Adipose tissue (tissue), 3 donors: ENCODE measurements around the gene ABHD5. TPM values are rescaled to one million over a fixed set of nuclear protein-coding genes. Genes with fewer than 3 reads are reported as not detected.

Experiments used
- H3K27ac ChIP-seq: one replicate; pipeline ENCODE4 v1.5.1; 2013; ENCODE audit warnings: low read depth, low read length
- whole genome bisulfite sequencing, 3 donors: extraction: QIAGEN DNeasy Blood & Tissue Kit; methylation state at CpG; one replicate each; pipeline ENCODE4 v1.1.7; 2013; 5-methylcytosine and 5-hydroxymethylcytosine counted together
- polyA plus RNA-seq, 3 donors: library from polyadenylated mRNA; stranded (reverse); fragments of 200-250 nt; gene quantifications; one replicate each; pipeline ENCODE4 v1.2.3, GENCODE V29; 2013
- donor health status: healthy with polysubstance abuse.
- donor health status: Bipolar disorder and iron deficiency.
- donor health status: healthy.

Gene ABHD5
- polyA plus RNA-seq, 3 donors: 21.3 to 88.2 (median 44.1) TPM

GRCh38 chr3:43765521-43765971, 74.8 kb downstream of the ABHD5 start:
- WGBS, 3 donors: 57 to 79% (median 63%) methylated on average over 4 of the region's 4 CpGs
- no peak overlapping the region for H3K27ac ChIP-seq

GRCh38 chr3:43766672-43767465, 76.1 kb downstream of the ABHD5 start:
- H3K27ac ChIP-seq: no peak overlapping the region
- 36 to 73% (median 52%) methylated on average over 2 of the region's 2 CpGs for WGBS, 3 donors

GRCh38 chr3:43768381-43768973, 77.7 kb downstream of the ABHD5 start:
- 16 to 51% (median 28%) methylated on average over 5 of the region's 5 CpGs for WGBS, 3 donors
- no peak overlapping the region for H3K27ac ChIP-seq

GRCh38 chr3:43769097-43769884, 78.6 kb downstream of the ABHD5 start:
- WGBS, 3 donors: 4 to 10% (median 8%) methylated on average over 22 of the region's 22 CpGs
- H3K27ac ChIP-seq: no peak overlapping the region

- WGBS, 3 donors: 44 to 57% (median 45%) methylated on average over 7 of the region's 7 CpGs
These were observed 79.2 kb downstream of the ABHD5 start for GRCh38 chr3:43769885-43770425.

GRCh38 chr3:43770426-43771103, 79.8 kb downstream of the ABHD5 start:
- peak overlapping the region; percentile 58 for H3K27ac ChIP-seq
- 33 to 46% (median 41%) methylated on average over 11 of the region's 11 CpGs for WGBS, 3 donors

More at GRCh38 chr3:43769885-43770425, 79.2 kb downstream of the ABHD5 start:
- peak overlapping the region; percentile 58 for H3K27ac ChIP-seq

- WGBS, 3 donors: 69 to 72% (median 70%) methylated on average over 5 of the region's 5 CpGs
- H3K27ac ChIP-seq: no peak overlapping the region
These were observed 80.9 kb downstream of the ABHD5 start for GRCh38 chr3:43771610-43772009.

- 54 to 65% (median 59%) methylated on average over 10 of the region's 10 CpGs for WGBS, 3 donors
These were observed 82.7 kb downstream of the ABHD5 start for GRCh38 chr3:43773273-43774094.

GRCh38 chr3:43774799-43775198, 84.1 kb downstream of the ABHD5 start:
- 65 to 86% (median 85%) methylated on average over 4 of the region's 4 CpGs for WGBS, 3 donors
- H3K27ac ChIP-seq: no peak overlapping the region

More at GRCh38 chr3:43773273-43774094, 82.7 kb downstream of the ABHD5 start:
- no peak overlapping the region for H3K27ac ChIP-seq

GRCh38 chr3:43776101-43776500, 85.4 kb downstream of the ABHD5 start:
- no peak overlapping the region for H3K27ac ChIP-seq
- WGBS, 3 donors: 89 to 93% (median 91%) methylated on average over 3 of the region's 3 CpGs

- H3K27ac ChIP-seq: no peak overlapping the region
- 70 to 76% (median 71%) methylated on average over 3 of the region's 3 CpGs for WGBS, 3 donors
These were observed 89.1 kb downstream of the ABHD5 start for GRCh38 chr3:43779850-43780249.

- H3K27ac ChIP-seq: no peak overlapping the region
- WGBS, 3 donors: 49 to 75% (median 59%) methylated on average over 2 of the region's 2 CpGs
These were observed 91.8 kb downstream of the ABHD5 start for GRCh38 chr3:43782541-43782940.

Other genes with a start within 250 kb of the ABHD5 start
- gene ANO10, start 68.9 kb upstream of the ABHD5 start, polyA plus RNA-seq: 10 to 100 TPM; 10.3 to 24.2 (median 12.1) TPM